Ishikawa (cell line): ENCODE measurements around the gene AVL9.

ENCODE experiments used
- CREB1 ChIP-seq: IDR thresholded peaks from 2 replicates; pipeline ENCODE4 v1.6.1; 2012; ENCODE audit warnings: low read depth
- EP300 ChIP-seq: IDR thresholded peaks from 2 replicates; pipeline ENCODE4 v1.6.1; 2012; ENCODE audit warnings: borderline replicate concordance
- FOXM1 ChIP-seq: IDR thresholded peaks from 2 replicates; pipeline ENCODE4 v1.6.1; 2012; ENCODE audit warnings: low read depth, borderline replicate concordance
- NFIC ChIP-seq: IDR thresholded peaks from 2 replicates; pipeline ENCODE4 v1.6.1; 2012
- RAD21 ChIP-seq: IDR thresholded peaks from 2 replicates; pipeline ENCODE4 v1.6.1; 2012; ENCODE audit warnings: low read depth
- TEAD4 ChIP-seq: IDR thresholded peaks from 2 replicates; pipeline ENCODE4 v1.6.1; 2012
- ZBTB7A ChIP-seq: IDR thresholded peaks from 2 replicates; pipeline ENCODE4 v1.6.1; 2012; ENCODE audit warnings: low read depth

DNA sequence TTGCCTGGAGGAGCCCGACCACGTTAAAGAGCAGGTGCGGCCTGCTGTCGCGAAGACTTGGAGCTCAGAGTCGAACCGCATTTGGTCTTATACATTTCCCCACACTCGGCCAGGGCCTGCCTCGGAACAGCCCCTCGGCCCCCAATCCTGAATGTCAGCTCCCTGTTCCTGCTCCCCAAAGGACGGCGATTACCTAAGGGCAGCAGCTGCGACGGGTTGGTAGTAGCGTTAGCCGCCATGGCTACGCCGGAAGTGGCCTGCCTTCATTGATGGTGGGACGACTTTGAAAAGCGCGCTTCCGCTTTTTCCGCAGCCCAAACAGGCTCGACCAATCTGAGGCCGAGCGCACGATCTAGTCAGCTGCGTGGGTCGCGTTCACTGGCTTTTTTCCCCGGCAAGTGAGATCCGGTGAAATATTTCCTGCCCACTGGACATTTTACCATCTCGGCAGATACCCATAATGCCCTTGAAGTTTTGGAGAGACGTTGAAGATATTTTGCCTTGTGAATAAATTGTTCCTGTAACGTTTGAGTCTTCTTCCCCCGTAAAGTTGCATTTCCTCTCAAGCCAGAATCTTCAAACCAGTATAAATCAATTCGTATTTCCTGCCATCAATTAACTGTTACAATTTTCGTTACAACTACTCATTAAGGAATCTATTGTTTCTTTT, 5.0 kb upstream of the AVL9 start, which contains the start of gene LSM5:
- TF ChIP-seq NFIC (no peak; the same call in 1 of the 2 replicates), TEAD4 (peak; percentile 18; the same call in 1 of the 2 replicates), FOXM1 (peak; percentile 95), ZBTB7A (no peak), CREB1 (no peak), EP300 (peak; percentile 36; the same call in 1 of the 2 replicates), RAD21 (no peak)
